Vagina (tissue), 2 donors: ENCODE results near the gene ANKRD36C. TPM values are rescaled to one million over a fixed set of nuclear protein-coding genes. Genes with fewer than 3 reads are reported as not detected.
"Not testable (repeated sequence)": the region's sequence is repeated elsewhere in the genome, so short reads cannot be mapped to it uniquely, and the experiment has no call there.

ENCODE experiments used
- DNase-seq, 2 donors: peaks; one replicate each; pipeline ENCODE4 v3.0.0-alpha.2; 2017; ENCODE audit errors: extremely low spot score in 2 of 2
- H3K27ac ChIP-seq: fragments of 200-600 bp; sonication (generic); one replicate; pipeline ENCODE4 v1.5.1; 2019
- H3K27me3 ChIP-seq: fragments of 200-600 bp; sonication (generic); one replicate; pipeline ENCODE4 v1.5.1; 2019
- H3K36me3 ChIP-seq, 2 donors: fragments of 200-600 bp; sonication (generic); one replicate each; pipeline ENCODE4 v1.5.1; 2017 to 2019
- H3K4me1 ChIP-seq: fragments of 200-600 bp; sonication (generic); one replicate; pipeline ENCODE4 v1.5.1; 2019
- H3K4me3 ChIP-seq, 2 donors: fragments of 200-600 bp; sonication (generic); 1 replicate in 1 of 2; 2 replicates in 1 of 2; pipeline ENCODE4 v1.5.1; 2016 to 2019
- H3K9me3 ChIP-seq: fragments of 200-600 bp; sonication (generic); one replicate; pipeline ENCODE4 v1.5.1; 2019
- CTCF ChIP-seq, 3 experiments: fragments of 450-650 bp in 2 of 3; fragments of 200-600 bp in 1 of 3; sonication (generic) in 1 of 3; IDR thresholded peaks; one replicate each; pipeline ENCODE4 v1.5.1; 2017 to 2019; ENCODE audit warnings: antibody characterized with exemption in 3 of 3, mild to moderate bottlenecking in 2 of 3, moderate library complexity in 2 of 3
- POLR2A ChIP-seq, 2 donors: fragments of 450-650 bp; IDR thresholded peaks; one replicate each; pipeline ENCODE4 v1.6.1; 2017; ENCODE audit warnings: antibody characterized with exemption in 2 of 2, mild to moderate bottlenecking in 2 of 2, moderate library complexity in 2 of 2
- POLR2AphosphoS5 ChIP-seq, 2 donors: sonication (generic); formaldehyde crosslinking; IDR thresholded peaks; one replicate each; pipeline ENCODE4 v1.9.0; 2017; ENCODE audit warnings: antibody characterized with exemption in 2 of 2, mild to moderate bottlenecking in 2 of 2, low read depth in 1 of 2; ENCODE audit not compliant: insufficient read depth in 1 of 2
- intact Hi-C: fragments of 100-400 bp; cut with DNase I; formaldehyde crosslinking; loops from one replicate; pipeline ENCODE4 v1.15.1; 2023
- total RNA-seq: library from RNA; depleted of rRNA; stranded (reverse); fragments of >200 nt; gene quantifications from one replicate; pipeline ENCODE4 v1.2.3, GENCODE V29; 2016

Gene ANKRD36C
- 36.6 TPM for total RNA-seq

- Histone ChIP-seq H3K27ac (peak within 1 kb of the TSS; percentile 94), H3K4me3 (peak within 1 kb of the TSS; percentile 69 to 73)
- not testable (repeated sequence) for H3K4me1 ChIP-seq, DNase-seq, H3K27me3 ChIP-seq, H3K36me3 ChIP-seq, H3K9me3 ChIP-seq
- TF ChIP-seq POLR2AphosphoS5 (IDR thresholded peaks at IDR 0.05; ENCODE audit: insufficient read depth in 1 of 2, low read depth in 1 of 2), result peak in 1 of 2 donors; percentile 60
- intact Hi-C loops, result loop anchor here (5.0 kb wide), 1 partner anchor 126 kb away; the partner anchor contains the start of gene ADRA2B
Measured at GRCh38 chr2:95991351-95992094, at the start of gene ANKRD36C. Gene ANKRD36C, minus strand, starts transcription at chr2:95991824. Its CDS starts 116 bp downstream, at chr2:95991708.

- H3K27ac ChIP-seq, H3K36me3 ChIP-seq, intact Hi-C loops, H3K4me3 ChIP-seq, H3K27me3 ChIP-seq, DNase-seq, H3K4me1 ChIP-seq, H3K9me3 ChIP-seq: not testable (repeated sequence)
Measured at GRCh38 chr2:96035554-96035953, 43.9 kb upstream of the ANKRD36C start.

GRCh38 chr2:96034792-96035191 lies 43.2 kb upstream of the ANKRD36C start, which contains the start of gene GPAT2:
Gene GPAT2, minus strand, starts transcription at chr2:96034916. Its CDS starts 2,557 bp downstream, at chr2:96032359.
- DNase-seq, H3K27me3 ChIP-seq, H3K9me3 ChIP-seq, H3K36me3 ChIP-seq, intact Hi-C loops, H3K27ac ChIP-seq, H3K4me1 ChIP-seq, H3K4me3 ChIP-seq: not testable (repeated sequence)

- intact Hi-C loops, result not testable (repeated sequence)
Measured at GRCh38 chr2:96033997-96034396, 42.4 kb upstream of the ANKRD36C start.

GRCh38 chr2:96027725-96028325 lies 36.2 kb upstream of the ANKRD36C start:
- H3K4me1 ChIP-seq, H3K9me3 ChIP-seq, H3K36me3 ChIP-seq, H3K4me3 ChIP-seq, H3K27me3 ChIP-seq, DNase-seq, H3K27ac ChIP-seq, intact Hi-C loops: not testable (repeated sequence)

More at GRCh38 chr2:96033997-96034396, 42.4 kb upstream of the ANKRD36C start:
- H3K27ac ChIP-seq, H3K4me3 ChIP-seq, H3K27me3 ChIP-seq, DNase-seq, H3K4me1 ChIP-seq, H3K36me3 ChIP-seq, H3K9me3 ChIP-seq: not testable (repeated sequence)

GRCh38 chr2:96025755-96026154 lies 34.1 kb upstream of the ANKRD36C start:
- H3K4me1 ChIP-seq, H3K27me3 ChIP-seq, intact Hi-C loops, DNase-seq, H3K9me3 ChIP-seq, H3K27ac ChIP-seq, H3K4me3 ChIP-seq, H3K36me3 ChIP-seq: not testable (repeated sequence)

GRCh38 chr2:96025194-96025492 lies 33.5 kb upstream of the ANKRD36C start:
- TF ChIP-seq POLR2A (IDR thresholded peaks at IDR 0.05), result no peak
- no peak for TF ChIP-seq CTCF (IDR thresholded peaks at IDR 0.05)
- H3K4me1 ChIP-seq, result no peaks in the 10 kb centered on the region
- H3K36me3 ChIP-seq, result no peaks in the 10 kb centered on the region
- no peaks in the 10 kb centered on the region for H3K27me3 ChIP-seq
- no peak overlapping the region for H3K27ac ChIP-seq
- intact Hi-C loops, result no loop called here
- no peak overlapping the region for H3K4me3 ChIP-seq
- H3K9me3 ChIP-seq, result no peaks in the 10 kb centered on the region
- DNase-seq, result no peak

GRCh38 chr2:96024336-96025193 lies 32.9 kb upstream of the ANKRD36C start:
- no peak for TF ChIP-seq POLR2A (IDR thresholded peaks at IDR 0.05)
- TF ChIP-seq CTCF (IDR thresholded peaks at IDR 0.05), result no peak
- TF ChIP-seq POLR2AphosphoS5 (IDR thresholded peaks at IDR 0.05; ENCODE audit: insufficient read depth in 1 of 2, low read depth in 1 of 2), result no peak
- Histone ChIP-seq H3K4me3 (no peak overlapping the region), H3K27ac (no peak overlapping the region), H3K36me3 (no peaks in the 10 kb centered on the region), H3K4me1 (no peaks in the 10 kb centered on the region), H3K9me3 (no peaks in the 10 kb centered on the region), H3K27me3 (no peaks in the 10 kb centered on the region)
- intact Hi-C loops, result no loop called here
- peak in 1 of 2 donors; percentile 47 for DNase-seq

GRCh38 chr2:96023701-96024100 lies 32.1 kb upstream of the ANKRD36C start:
- DNase-seq, H3K36me3 ChIP-seq, intact Hi-C loops, H3K27me3 ChIP-seq, H3K27ac ChIP-seq, H3K4me3 ChIP-seq, H3K4me1 ChIP-seq, H3K9me3 ChIP-seq: not testable (repeated sequence)
